NCI-H2029 treated with DMSO at 0.1 percent for 48 hours (cell line): ENCODE measurements around the gene JAZF1.

Experiments used
- DNase-seq: peaks from one replicate; lab custom pipeline; 2025; lab: John Stamatoyannopoulos, UW

JAZF1 gene

DNA sequence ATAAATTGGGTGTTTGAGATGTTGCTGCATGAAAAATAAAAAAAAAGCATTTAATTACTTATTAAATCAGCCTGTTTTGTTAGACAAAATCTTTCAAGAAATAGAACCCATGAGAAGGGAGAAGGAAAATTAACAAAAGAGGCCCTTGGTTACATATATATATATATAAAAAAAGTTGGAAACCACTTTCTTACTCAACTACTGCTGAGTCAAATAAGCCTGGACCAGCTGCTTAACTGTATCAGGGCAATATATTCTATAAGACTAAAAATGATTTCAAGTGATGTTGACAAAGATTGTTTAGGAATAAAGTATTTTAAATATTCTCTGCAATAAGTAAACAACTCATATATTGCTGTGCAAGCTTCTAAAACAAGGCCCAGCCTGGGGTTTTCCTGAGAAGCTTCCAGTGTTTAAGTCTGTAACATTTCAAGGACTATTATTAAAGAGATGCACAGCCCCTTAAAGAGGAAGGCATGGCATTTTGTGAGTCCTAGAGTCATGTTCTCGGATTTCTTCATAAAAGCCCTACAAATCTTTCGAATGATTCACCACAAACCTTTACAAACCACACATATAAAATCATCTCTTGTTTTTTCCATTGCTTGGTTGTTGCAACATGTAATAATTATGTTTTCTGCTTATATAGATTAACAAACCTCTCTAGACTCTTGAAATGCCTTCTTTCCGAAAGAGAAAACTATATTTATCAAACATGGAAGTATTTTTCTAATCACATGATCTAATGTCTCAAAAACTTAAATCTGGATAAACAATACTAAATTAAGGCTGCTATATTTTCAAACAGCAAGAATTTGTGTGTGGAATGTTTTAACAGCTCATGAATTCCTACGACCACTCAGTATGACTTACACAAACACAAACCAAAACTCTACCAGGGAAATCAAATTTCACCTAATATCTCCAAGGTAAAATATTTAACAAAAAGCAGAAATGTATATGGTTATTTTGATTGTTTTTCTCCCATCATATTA is 14.3 kb downstream of the JAZF1 start:
- no peak for DNase-seq

DNA sequence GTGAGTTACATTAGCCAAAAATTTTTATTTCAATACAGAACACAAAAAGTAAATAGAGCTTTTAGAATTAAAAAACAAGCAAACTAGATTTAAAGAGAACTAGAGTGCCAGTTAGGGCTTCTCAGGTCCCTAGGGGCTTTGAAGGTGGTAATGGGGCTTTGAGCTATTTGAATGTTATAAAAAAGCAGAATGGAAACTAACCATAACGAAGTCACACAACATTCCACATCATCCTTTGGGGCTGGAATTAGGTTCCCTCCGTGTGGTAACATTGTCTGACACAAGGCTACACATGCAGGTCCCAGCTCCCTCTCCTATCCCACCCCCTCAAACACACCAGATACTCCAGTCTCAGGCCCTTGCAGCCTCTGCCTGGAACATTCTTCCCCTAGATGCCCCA is 15.3 kb downstream of the JAZF1 start:
- no peak for DNase-seq

DNA sequence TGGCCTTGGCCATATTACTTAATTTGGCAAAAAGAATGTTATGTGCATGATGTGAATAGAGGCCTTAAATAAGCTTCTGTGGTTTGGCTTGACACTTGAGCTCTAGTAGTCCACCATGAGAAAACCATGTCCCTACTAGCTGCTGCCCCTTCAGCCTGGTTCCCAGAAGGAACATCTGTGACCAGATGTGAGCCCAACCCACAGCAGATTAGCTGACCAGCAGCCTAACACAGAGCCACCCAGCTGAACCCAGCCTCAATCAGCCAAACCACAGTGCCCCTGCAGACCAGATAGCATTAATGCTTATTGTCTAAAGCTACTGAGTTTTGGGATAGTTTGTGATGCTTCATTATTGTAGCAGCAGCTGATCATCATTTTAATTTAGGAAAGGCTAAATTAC is 16.6 kb downstream of the JAZF1 start:
- no peak for DNase-seq

DNA sequence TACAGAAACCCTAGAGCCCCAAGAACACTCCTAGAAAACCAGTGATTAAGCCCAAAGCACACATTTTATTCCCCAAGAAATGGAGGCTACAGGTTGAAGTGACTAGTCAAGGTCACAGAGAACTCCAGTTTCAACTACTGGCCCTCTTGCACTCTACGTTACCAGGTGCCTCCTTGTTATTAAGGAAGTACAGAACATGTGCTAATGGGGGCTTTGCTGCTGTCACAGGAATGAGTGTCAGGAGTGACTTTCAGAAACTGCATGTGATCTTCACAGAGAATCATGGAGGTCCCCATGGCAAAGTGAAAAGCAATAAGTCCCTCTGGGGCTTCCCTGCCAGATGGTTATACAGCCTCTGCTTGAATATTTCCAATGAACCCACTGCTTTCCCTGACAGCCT is 19.3 kb downstream of the JAZF1 start:
- DNase-seq, result no peak

DNA sequence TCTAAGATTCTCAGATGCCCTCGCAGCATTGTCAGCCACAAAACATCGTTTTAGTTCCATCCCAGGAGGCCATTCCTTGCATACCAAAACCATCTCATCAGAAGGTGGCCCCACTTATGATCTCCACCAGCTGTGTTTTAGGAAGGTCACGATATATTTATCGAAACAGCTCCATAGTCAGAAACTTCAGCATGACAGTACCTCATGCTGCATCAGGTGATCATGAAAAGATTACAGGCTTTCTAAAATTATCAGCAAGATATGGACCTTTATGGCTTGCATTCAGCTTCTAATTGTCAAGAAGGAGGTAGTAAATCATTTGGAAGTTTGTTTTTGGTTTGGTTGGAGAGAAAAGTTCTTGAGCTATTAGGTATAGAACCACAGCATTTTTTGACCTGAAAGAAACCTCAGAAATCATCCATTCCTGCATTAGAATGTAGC is 20.0 kb downstream of the JAZF1 start:
- no peak for DNase-seq

DNA sequence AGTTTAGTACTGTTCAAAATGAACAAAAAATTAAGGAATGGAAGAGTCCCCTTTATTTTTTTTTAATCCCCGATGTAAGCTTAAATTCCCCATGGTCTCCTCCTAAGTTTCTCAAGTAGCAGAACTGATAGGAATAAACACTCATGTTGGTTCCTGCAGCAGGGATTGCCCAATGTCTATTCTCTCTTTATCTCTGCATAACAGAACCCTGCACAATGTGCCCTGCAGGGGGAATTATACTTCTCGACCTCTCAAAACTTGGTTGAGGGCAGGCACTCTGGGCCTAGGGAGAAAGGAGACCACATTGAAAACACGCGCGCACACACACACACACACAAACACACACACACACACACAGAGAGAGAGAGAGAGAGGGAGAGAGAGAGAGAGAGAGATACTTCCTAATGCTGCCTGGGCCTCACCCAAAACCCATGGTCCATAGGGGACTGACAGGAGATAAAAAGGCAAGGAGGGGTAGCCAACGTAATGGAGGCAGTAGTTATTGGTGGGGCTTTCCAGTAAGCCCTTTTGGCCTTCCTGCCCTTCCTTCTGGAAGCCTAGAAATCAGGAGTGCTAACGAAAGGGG is 22.7 kb downstream of the JAZF1 start:
- DNase-seq, result no peak

DNA sequence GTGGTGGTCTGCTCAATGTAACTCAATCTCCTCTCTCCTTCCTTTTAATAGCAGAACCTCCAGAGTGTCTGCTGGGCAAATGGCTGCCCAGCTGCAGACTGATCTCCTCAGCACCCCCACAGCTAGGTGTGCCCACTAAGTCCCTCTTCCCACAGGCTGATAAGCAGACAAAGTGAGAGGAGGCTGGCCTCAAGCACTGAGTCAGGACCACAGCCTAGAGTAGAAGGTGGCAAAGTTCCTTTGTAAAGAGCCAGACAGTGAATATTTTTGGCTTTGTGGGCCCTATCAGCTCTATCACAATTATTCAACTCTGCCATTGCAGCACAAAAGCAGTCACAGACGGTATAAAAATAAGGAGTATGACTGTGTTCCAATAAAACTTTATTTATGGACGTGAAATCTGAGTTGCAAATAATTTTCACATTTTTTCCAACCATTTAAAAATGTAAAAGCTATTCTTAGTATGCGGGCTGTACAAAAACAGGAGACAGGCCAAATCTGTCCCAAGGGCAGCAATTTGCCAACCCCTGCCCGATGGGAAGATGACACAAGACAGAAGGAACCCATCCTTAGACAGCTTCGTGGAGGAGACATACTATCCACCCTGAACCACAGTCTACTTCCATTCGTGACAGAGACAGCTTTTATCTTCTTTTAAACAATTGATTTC is 23.4 kb downstream of the JAZF1 start:
- no peak for DNase-seq

DNA sequence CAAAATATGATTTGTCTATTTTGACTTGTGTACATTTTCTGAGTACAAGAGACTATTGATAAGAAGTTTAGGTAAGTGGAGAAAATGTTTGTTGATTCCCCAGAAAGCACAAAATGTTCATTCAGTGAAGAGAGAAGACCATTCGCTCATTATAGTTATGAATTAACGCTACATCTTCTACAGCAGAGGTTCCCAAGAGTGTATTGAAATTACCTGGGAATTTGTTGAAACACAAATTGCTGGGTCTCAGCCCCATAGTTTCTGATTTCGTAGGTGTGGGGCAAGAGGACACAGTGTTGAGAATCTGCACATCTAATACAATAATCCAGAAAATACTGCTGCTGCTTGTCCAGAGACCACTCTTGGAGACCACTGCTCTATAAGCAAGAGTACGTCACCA is 24.2 kb downstream of the JAZF1 start:
- no peak for DNase-seq

DNA sequence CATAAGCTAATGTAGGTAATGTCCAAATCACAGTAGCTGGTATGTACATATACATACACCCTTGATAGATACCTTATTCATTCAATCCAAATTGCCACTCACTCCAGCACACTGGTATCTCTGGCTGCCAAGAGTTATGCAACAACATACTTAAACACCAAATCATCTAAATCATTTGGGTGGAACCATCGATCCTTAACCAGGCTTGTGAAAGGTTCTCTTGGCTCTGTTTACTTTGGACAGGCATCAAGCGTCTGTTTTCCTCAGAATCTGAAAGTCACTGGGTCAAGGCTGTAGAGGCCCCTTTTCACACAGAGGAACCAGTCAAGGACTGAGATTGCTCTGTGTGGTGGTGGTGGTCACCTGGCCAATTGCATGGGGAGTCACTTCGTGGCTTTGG is 24.6 kb downstream of the JAZF1 start:
- peak; percentile 68 for DNase-seq

DNA sequence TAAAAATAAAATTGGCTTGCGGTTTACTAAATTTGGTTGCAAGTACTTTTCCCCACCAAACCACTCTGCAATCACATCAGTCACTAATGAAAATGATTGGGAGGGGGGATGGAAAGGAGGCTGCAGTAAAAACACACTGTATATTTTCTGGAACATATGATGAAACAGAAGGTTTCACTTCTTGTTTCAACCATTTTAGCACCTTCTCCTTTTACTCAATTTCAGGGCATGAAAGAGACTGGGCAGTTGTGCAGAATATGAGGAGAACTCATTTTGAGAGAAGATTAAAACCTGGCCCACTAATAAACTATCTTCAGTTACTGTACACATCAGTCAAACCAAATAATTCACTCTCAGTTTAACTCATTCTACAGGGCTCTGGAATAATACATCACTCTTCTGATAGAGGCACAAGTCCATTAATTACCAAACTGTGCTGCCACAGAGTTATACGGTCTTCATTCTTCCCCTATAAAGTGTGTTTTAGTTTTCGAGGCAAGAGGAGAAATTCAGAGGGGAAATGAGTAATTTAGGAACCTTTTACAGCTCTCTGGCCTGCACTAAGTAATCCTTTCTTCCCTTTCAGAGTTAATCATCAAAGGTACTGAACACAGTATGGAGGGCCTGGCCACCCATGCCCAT is 25.5 kb downstream of the JAZF1 start:
- DNase-seq, result no peak

DNA sequence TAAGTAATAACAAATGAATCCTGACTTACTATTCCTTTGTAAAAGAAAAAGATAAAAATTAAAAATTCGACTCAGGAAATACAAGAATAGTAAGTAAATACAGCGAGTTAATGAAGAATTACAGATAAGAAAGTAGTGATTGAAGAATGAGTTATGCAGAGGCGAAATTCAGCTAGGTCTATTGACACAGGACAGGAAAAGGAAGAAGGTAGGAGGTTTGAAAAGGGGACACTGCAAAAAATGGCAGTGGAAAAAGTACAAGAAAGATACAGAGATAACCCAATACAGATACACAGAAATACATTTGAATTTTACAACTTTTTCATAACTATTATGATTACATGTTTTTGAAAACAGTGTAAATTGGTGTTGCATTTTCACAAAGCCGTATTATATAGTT is 28.0 kb downstream of the JAZF1 start:
- no peak for DNase-seq

DNA sequence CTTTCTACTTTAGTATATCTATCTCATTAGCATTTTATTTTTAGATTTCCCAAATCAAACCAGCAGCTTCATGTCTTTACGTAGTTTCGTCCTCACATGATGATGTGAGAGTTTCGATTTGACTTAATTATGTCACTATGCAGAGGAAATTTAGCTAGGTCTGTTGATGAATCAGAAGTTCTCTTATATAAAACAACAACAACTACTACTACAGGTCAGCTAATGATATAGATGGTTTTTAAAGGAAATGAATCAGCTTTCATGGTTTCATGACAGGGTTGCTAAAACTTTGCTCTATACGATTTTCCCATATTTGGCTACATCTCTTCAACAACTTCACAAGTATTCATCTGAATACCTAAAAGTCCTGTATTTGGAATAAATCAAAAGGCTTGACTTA is 28.6 kb downstream of the JAZF1 start:
- no peak for DNase-seq

DNA sequence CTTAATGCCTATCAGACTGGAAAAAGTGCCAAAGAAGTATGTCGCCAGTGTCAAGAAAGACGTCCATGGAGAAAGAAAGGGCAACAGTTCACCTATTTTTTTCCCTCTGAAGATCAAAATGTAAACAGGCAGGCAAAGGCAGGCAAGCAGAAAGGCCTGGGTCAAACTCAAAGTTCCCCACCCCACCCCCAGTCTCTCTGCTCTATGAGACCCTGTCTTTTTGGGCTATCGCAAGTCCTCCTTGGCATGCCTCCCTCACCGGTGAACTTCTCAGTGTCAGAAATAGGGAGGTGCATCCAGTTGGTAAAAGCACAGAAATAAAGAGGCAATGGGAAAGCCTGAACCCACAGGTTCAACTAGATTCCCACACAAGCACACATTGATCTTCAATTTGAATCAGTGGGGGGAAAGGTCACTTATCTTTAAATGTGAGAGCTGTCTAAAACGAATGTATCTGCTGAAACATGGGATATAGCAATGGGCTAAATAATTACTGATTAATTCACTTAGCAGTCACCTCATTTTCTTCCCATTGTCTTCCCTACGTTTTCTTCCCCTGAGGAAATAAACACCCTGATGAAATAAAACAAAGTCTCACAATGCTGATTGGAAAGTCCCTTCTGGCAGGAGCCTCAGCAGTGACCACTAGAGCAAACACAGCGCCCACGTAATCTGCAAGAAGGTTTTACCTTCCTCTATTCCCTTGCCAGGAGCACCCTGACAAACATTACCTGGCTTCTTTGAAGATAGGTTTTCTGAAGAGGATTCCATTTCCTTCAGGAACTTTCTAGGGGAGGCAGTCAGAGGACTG is 31.1 kb downstream of the JAZF1 start:
- DNase-seq, result no peak

DNA sequence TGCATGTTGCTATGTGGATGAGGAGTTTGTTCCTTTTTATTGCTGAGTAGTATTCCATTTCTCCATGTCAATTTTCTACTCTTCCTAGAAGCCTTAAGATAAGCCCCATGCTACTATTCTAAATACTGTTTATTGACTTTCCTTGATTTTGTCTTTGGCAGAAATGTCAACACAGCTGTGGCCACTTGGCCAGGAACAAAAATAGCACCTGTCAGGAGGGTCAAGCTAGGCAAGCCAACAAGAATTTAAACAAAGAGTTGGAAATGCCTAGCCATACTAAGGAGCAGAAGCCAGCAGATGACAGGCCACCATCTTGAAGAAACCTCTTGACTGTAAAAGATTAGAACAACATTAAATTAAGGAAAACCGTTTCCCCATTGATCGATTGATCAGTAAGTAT is 34.7 kb downstream of the JAZF1 start:
- DNase-seq, result peak; percentile 25

DNA sequence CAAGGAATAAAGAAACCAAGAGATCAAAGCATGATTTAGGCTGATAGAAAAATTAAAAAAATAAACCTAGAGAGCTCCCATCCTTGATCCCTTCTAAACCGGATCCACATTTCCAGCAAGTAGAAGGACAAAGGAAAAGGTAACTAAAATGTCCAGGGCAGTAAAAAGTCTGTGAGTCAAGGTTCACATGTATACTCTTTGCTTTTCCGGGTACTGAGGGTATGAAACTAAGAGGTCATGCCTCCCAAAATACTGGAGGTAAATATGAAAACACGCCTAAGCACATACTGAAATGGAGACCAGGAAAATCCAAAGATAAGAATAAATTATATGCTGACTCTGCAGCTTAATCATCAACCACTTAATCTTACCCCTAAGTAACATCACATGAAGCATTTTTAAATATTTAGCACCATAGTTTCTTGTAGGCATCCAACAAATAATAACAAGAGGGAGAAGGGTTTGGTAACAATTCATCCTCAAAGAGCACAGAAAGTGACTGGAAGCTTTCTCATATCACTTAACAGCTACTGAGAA is 35.4 kb downstream of the JAZF1 start:
- DNase-seq, result no peak

DNA sequence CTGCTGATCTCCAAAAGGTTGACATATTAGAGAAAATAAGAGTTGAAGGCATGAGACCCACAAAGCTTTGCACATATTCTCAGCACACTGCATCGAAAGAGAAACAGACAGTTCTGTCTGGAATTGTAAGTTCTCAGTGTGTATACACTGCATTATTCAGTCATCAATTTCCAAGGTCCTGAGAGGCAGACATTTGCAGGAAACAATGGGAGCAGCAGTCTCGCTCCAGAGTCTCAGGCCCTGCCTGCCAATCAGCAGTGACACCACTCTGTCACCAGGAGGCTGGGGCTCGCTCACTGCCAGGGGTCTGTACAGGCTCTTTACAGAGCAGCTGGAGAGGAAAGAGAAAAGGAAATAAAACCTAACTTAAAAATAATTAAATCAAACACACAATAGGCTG is 36.3 kb downstream of the JAZF1 start:
- no peak for DNase-seq

DNA sequence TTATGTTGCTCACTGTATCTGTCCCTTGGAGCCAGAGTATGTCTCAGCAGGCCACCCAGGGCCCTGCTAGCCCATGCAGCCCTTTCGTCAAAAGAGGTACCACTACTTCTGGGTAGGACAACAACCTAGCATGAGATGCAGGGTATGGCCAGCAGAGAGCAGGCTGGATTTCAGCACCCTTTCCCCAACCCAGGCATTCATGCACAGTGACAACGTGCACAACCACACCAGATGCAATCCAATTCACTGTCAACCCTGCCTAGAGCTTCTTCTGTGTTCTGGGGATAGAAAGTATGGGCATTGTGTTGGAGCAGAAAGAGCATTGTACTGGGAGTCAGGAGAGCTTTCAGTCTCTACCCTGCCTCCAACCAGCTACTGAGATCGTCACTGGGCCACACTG is 37.9 kb downstream of the JAZF1 start:
- no peak for DNase-seq

DNA sequence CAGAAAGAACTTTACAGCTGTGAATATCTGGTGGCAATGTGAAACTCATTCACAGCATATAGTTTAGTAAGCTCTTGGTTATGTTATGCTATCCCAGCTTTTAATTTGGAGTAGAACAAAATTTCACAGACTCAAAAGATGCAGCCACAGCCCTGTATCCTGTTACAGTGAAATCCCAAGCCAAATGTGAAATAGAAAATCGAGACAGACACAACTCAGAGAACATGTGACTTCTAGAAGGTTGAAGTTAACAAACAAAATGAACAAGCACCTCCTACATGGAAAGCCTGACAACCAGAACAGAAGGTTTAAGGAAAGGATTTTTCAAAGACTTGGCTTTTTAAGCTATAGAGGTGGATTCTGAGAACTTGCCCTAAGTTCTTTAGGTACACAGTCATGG is 39.6 kb downstream of the JAZF1 start:
- no peak for DNase-seq

DNA sequence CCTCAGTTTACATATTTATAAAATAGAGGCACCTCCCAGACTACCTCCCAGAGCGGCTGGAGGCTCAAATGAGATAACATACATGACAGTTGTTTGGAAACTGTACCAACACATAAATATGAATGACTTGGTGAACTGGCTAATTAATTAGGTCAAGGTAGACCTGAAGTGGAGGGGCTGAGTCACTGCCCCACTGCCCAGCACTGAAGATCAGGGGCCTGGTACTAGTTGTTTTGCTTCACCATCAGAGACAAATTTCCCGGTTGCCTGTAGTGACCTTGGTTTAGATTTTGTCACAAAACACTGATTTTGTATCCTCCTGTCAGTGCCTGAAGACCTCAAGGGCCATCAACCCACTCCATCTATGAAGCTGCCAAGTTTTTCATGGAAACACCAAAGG is 41.8 kb downstream of the JAZF1 start:
- DNase-seq, result no peak

DNA sequence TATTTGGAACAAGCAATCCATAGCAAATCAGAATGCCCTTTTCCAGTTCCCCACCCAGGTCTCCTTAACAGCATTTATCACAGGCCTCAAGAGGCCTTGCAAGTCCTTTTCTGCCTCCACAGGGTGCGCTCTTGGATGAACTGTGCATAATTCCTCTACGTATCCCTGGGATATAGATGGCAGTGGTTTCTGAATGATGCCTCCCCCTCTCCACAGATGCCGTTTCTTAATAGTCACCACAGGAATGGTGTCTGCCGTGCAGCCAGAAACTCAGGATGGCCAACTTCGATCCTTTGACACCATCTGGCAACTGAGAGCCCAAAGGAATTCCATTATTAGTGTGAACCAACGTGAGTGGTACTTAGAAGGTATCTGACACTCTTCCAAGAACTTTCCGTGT is 43.1 kb downstream of the JAZF1 start:
- no peak for DNase-seq

DNA sequence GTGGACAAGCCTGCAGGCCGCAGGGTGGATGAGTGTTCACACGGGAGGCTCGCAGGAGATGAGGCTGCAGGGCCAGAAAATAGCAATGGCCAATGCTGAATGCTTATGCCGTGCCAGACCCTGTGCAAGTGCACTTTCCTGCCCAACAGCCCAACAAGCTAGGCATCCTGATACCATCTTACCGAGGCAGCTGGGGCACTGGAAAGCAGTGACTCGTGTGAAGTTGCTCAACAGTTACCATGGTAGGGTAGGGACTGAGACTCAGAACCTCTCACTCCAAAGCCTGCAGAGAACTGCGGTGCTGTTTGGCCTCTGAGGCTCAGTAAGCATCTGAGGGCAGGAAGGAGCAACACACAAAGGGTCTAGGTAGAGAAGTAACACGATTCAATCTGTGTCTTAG is 43.7 kb downstream of the JAZF1 start:
- no peak for DNase-seq
